GM21360 (cell line): ENCODE data around the gene PTPRN2.

ENCODE experiments used
- ATAC-seq: cut with Tn5 transposase; IDR thresholded peaks from one replicate; pipeline ENCODE4 v1.9.1; 2021; ENCODE audit warnings: mild to moderate bottlenecking, moderate library complexity; ENCODE audit not compliant: unreplicated experiment

Gene PTPRN2

GRCh38 chr7:157839672-157840167, 747.9 kb downstream of the PTPRN2 start:
- no peak for ATAC-seq

DNA sequence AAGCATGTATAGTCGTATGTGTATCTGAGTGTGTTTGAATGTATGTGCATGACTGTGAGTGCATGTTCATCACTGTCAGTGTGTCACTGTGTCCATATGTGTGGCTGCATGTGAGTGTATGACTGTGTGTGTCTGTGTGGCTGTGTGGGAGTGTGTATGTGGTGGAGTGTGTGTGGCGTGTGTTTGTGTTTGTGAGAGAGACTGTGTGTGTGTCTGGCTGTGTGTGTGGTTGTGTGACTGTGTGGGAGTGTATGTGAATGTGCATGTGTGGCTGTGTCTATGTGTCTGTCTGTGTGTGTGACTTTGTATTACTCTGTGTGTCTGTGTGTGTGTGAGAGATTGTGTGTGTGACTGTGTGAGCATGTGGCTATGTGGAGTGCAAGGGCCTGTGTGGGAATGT, 748.4 kb downstream of the PTPRN2 start:
- ATAC-seq: no peak

DNA sequence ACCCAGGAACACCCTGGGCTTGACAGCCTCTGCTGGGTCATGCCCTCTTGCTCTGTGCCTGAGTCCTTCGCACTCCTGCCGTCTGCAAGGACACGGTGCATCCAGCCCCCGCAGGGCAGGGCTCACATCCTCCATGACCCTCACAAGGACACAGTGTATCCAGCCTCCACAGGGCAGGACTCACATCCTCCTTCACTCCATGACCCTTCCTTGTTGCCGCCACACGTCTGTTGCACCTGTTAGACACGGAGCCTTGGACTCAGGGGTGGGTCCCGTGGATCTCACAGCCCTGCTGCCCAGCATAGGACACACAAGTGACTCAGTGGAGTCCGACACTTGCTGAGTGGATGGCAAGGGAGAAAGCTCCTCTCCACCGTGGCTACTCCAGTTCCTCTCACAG, 750.1 kb downstream of the PTPRN2 start:
- ATAC-seq: no peak

- no peak for ATAC-seq
These were observed 750.6 kb downstream of the PTPRN2 start for GRCh38 chr7:157837047-157837446.

GRCh38 chr7:157834501-157835163, 753.0 kb downstream of the PTPRN2 start:
- ATAC-seq: no peak

GRCh38 chr7:157832866-157833607, 754.6 kb downstream of the PTPRN2 start:
- ATAC-seq: no peak

DNA sequence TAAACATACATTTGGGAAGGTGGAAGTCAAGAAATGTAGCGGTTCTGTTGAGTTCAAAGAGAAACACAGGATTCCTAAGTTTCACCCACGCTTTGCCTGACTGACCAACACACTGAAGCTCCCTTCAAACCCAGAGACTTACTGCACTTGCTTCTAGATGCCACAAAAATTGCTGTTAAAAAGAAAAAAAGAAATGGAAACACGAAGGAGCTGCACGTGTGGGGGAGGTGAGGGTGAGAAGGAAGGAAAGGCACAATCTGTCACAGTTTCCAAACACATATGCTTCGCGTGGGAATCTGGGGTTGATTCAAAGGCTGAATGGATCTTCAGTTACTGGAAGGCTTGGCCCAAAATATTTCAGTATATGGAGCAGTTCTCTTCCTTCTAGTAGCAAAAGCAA, 755.2 kb downstream of the PTPRN2 start:
- ATAC-seq: no peak

GRCh38 chr7:157832006-157832405, 755.6 kb downstream of the PTPRN2 start:
- no peak for ATAC-seq

GRCh38 chr7:157831143-157831905, 756.3 kb downstream of the PTPRN2 start:
- ATAC-seq: no peak

DNA sequence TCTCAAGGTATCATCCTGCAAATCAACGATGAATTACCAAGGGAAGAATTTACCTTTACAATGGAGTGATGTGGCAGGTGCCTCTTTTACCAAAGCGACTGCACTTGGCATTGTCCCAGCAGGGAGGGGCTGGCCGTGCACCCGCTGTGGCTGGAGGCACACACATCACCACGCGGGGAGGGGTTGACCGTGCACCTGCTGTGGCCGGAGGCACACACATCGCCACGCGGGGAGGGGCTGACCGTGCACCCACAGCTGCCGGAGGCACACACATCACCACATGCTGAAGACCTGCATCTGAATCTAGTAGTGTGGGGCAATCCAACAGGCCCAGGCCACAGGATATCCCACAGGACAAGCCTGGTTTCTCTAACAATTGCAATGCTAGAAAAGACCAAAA, 757.3 kb downstream of the PTPRN2 start:
- ATAC-seq: no peak

- ATAC-seq: no peak
These were observed 758.1 kb downstream of the PTPRN2 start for GRCh38 chr7:157829491-157829890.

GRCh38 chr7:157828881-157829280, 758.7 kb downstream of the PTPRN2 start:
- ATAC-seq: no peak

- no peak for ATAC-seq
These were observed 759.4 kb downstream of the PTPRN2 start for GRCh38 chr7:157828190-157828589.

DNA sequence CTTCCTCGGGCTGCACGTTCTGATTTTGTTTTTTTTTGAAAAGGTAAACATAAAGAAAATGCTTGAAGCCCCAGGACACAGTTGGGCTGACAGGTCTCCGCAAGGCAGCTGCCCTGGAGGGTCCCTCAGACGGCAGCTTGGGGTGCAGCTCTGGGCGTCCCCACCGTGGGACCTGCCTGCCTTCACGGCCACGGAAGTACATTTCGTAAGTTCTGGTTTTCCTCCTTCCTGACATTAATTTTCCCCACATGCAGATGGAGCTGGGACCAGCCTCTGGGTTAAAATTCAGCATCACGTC, 759.8 kb downstream of the PTPRN2 start:
- ATAC-seq: no peak

- no peak for ATAC-seq
These were observed 760.4 kb downstream of the PTPRN2 start for GRCh38 chr7:157827045-157827862.

GRCh38 chr7:157826566-157826965, 761.1 kb downstream of the PTPRN2 start:
- no peak for ATAC-seq

- ATAC-seq: no peak
These were observed 762.3 kb downstream of the PTPRN2 start for GRCh38 chr7:157825325-157825724.

- ATAC-seq: no peak
These were observed 762.9 kb downstream of the PTPRN2 start for GRCh38 chr7:157824819-157825121.

GRCh38 chr7:157824011-157824818, 763.4 kb downstream of the PTPRN2 start:
- no peak for ATAC-seq

DNA sequence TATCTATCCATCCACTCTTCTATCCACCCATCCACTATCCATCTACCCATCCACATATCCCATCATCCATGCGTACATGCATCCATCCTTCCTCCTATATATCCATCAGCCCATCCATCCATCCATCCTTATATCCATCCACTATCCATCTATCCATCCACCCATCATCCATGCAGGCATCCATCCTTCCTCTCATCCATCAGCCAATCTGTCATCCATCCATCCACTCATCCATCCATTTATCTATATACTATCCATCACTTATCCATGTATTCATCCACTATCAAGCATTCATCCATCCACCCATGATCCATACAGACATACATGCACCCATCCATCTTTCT, 765.0 kb downstream of the PTPRN2 start:
- ATAC-seq: no peak
